Measurements from ENCODE around the gene SEC61A1.

Gene SEC61A1

DNA sequence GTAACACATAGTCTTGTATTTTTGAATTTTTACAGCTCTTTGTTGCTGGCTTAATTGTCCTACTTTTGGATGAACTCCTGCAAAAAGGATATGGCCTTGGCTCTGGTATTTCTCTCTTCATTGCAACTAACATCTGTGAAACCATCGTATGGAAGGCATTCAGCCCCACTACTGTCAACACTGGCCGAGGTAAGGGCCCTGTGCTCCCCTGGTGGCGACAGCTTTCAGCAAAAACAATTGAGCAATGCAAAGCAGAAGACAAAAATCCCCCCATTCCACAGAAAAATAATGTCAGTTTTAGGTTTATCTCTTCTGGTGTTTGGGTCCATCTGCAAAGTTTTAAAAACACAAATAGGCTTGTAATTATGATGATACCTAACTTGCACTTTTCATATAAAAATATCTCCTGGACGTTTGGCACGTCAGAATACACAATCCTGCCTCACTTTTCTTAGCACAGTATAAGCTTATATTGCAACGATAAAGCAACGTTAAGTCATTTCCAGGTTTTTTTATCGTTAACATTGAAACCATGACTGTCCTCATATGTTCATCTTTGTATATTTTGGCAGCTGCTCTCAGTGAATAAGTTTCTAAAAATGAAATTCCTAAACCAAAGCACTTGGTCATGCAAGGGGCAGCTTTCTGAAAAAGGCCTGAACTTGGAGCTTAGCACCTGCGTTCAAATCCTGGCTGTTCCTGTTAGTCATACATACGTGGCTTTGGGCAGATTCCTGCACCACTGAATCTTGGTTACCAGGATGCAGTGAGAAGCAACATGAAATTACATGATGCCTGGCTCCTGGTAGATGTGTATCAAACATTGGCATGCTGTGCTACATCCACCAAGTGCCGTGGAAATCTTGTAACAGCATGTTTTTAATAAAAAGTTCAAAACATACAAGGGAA, 8.5 kb downstream of the SEC61A1 start:
- DNase-seq, result no peak

DNA sequence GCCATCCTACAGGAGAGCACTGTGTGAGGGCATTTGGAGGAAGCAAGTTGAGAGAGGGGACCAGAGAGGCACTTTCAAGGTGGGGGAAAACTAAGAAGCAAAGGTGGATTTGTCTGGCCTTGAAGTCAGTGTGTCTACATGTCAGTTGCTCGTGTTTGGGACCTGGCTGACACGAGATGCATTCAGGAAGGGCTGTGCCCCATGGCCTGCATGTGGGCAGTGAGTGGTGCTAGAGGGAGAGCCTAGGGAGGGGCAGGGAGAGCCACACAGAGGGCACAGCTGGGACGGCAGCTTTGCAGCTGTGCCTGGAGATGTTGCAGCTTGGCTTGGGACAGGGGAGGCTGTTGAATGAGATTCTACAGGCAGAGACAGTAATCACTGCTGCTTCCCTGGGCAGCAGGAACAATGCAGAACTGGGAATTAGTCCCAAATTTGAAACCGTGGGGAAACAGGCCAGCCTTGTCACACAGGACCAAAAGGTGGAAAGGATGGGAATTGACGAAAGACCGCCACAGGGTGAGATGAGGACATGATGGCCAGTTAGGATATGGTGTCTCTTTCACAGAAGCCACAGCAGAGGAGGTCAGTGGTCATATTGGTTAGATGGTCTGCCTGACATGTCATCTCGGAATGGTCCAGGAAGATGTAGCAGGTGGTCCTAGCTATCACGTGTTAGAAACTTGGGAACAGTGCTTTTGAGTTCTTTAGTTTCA, 10.0 kb downstream of the SEC61A1 start:
- DNase-seq, result no peak

DNA sequence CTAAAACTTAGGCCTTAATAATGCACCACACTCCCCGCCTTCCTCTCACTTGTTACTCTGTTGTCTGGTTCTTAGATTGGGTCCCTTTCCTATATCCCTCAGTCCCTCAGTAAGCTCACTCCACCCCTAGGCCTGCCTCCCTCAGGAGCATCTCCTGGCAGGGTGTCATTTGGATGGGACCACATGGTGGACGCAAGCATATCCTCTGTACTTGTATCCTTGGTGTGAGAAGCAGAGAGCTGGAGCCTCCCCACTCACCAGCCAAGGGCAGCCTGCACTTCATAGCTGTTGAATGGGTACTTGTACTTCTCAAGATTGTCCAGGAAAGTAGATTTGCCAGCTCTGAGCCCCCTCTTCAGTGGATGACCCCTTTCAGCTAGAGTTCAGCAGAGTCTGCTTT, 11.6 kb downstream of the SEC61A1 start:
- DNase-seq, result no peak

DNA sequence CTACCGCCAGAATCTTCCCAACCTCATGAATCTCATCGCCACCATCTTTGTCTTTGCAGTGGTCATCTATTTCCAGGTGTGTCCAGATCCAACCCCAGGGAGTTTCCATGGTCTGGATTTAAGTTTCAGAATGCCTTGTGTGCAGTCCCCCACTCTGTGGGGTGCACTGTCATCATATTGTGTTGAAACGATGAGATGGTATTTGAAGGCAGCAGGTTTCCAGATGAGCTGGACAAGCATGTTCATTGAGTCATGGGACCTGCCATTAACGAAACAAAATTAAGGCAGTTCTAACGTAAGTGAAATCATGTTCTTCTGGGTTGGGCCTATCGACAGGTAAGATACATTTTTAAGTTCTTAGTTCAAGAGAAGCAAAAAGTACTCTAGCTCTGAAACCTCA, 12.7 kb downstream of the SEC61A1 start:
- DNase-seq, result no peak

DNA sequence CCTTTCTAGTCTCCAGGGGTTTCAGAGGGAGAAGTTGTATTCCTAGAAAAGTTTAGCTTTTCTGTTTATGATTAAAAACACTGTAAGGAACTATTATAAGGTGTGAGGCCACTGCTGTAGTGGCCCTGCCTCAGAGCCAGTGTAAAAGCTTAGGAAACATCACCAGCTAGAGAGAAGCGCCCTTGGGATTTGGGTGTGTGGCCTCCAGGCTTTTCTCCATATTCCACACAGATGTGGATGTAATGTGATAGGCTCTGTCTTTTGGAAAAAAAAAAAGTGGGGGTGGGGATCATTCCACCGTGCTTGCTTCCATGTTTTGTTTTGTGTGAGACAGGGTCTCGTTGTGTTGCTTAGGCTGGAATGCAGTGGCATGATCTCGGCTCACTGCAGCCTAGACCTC, 13.9 kb downstream of the SEC61A1 start:
- DNase-seq, result no peak

DNA sequence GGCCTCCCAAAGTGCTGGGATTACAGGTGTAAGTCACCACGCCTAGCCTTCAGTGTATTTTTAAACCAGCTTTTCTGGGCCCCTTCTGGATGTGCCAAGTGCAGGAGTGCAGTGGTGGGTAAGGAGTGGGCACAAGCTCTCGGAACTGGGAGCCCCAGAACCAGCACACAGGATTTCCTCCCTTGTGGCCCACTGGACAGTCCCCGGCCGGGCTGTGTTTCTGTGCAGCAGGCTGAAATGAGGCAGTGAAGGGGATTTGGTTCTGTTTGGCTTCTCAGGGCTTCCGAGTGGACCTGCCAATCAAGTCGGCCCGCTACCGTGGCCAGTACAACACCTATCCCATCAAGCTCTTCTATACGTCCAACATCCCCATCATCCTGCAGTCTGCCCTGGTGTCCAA, 14.4 kb downstream of the SEC61A1 start:
- DNase-seq, result no peak

DNA sequence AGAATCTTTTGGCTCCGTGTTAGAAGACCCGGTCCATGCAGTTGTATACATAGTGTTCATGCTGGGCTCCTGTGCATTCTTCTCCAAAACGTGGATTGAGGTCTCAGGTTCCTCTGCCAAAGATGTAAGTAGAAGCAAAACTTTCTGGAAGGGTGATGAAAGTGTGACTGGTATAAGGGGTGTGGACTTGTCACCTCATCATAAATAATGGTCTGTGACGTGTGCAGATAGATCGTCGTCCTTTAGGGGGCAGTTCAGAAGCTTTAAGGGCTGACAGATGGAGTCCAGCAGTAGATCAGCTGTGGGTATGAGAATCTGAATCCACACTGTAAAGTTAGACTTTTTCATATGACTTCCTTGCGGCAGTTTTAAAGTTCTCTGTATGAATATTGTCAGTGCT, 15.3 kb downstream of the SEC61A1 start:
- DNase-seq, result no peak

DNA sequence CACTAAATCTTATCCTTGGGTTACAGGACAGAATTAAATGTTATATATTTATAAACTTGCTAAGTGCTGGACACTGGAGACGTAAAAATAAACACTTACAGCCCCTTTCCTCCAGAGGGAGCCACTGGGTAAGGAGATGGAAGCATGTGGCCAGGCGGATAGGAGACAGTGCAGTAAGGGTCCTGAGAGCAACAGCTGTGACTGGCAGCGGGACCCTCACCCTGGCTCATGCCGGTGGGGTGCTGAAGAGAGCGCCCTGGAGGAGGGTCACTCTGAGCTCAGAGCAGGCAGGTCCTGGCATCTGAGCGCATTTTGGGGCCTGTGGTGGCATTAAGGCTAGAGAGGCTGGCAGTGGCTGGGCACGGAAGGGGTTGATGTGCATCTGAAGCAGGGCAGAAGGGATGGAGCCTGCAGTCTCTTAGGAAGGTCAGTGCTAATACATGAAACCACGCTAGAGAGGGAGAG, 16.0 kb downstream of the SEC61A1 start:
- peak; percentile 35 for DNase-seq

DNA sequence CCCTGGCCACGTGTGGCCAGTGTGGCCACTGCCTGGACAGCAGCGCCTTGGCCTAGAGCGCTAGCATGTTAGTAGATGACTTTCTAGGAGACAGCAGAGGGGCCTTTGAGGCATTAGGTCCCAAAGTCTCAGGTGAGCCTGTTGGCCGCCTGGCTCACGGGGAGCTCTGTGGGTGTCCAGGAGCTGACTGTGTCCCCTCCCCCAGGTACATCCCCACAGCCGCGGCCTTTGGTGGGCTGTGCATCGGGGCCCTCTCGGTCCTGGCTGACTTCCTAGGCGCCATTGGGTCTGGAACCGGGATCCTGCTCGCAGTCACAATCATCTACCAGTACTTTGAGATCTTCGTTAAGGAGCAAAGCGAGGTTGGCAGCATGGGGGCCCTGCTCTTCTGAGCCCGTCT, 17.0 kb downstream of the SEC61A1 start:
- DNase-seq, result no peak

DNA sequence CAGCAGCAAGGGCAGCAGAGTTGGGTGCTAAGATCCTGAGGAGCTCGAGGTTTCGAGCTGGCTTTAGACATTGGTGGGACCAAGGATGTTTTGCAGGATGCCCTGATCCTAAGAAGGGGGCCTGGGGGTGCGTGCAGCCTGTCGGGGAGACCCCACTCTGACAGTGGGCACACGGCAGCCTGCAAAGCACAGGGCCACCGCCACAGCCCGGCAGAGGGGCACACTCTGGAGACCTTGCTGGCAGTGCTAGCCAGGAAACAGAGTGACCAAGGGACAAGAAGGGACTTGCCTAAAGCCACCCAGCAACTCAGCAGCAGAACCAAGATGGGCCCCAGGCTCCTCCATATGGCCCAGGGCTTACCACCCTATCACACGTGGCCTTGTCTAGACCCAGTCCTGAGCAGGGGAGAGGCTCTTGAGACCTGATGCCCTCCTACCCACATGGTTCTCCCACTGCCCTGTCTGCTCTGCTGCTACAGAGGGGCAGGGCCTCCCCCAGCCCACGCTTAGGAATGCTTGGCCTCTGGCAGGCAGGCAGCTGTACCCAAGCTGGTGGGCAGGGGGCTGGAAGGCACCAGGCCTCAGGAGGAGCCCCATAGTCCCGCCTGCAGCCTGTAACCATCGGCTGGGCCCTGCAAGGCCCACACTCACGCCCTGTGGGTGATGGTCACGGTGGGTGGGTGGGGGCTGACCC, 18.8 kb downstream of the SEC61A1 start:
- DNase-seq, result no peak

DNA sequence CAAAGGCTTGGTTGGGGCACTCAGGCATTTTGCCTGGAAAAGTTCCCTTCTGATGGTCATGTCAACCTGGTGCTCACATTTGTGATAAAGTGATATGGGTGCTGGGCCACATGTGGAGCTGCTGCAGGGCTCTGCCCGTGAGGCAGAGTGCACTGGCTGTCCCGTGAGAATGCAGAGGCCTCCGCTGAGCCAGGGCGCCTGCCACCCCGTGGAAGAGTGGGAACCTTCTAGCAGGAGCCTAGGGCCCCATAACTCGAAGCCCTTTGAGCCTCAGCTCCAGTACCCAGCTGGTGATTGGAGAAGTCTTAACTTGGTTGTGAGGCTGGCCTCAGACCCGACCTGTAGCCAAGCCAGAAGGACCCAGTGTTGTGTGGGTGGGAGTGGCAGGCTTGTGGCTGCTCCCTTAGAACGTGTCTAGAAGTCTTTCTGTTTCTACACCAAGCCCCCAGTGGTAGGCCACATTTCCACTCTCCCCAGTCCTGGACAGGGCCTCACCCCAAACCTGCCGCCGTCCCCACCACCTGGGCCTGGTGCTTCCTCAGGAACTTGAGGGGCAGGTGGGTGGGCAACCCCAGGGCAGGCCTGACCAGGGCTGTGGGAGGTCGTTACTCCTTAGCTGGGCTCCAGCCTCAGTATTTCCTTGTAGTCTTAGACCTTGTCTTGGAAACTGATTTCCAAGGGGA, 19.7 kb downstream of the SEC61A1 start:
- DNase-seq, result no peak

DNA sequence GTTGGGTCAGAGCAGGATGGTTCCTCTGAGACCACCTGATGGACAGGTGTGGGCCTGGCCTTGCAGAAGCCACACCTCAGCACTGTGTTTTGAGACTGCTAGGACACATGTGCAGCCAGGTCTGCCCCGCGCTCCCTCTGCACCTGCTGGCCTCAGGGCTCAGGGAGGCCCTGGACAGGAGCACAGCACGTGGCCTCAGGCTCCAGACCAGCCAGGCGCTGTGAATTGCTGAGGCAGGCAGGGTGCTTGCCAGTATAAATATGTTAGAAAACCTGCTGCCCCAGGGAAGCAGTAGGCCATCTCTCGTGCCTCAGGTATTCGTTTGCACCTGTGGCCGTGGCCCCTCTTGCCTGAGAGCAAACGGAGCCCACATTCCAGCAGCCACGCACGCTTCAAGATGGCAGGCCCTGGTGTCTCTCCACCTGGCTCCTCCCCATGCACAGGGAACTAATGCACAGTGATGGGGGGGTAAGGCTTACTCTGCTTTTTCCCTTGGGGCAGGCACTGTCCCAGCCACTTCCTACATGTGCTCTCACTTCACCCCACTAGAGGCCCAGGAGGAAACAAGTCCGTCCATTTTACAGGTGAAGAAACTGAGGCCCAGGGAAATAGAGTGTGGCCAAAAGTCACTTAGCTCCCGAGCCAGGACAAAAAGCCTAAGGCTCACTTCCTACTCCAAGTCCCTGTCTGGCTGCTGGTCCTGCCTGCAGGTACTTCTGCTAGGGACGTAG, 20.4 kb downstream of the SEC61A1 start:
- no peak for DNase-seq

DNA sequence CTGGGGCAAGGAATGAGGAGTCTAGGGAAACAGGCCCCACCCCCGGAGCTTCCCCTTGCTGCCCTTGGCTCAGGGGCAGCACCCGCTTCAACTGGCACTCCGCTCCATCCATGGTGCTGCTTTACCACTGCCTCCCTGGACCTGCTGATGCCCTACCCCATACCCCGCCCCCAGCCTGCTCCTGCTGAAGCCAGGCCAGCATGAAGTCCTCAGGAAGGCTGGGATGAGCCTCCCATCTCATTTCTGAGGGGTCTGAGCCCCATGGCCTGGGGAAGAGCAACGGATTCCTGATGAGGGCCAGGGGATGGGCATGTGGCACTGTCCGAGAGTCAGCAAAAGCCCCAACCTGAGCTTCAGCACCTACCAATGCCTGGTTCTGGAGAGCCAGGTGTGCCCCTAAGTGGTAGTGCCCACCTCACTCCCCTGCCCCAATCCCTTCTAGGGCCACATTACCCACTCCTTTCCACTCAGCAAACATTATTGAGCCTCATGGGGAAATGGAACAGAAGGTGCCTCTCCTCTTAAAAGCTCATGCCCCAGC, 21.0 kb downstream of the SEC61A1 start:
- no peak for DNase-seq

DNA sequence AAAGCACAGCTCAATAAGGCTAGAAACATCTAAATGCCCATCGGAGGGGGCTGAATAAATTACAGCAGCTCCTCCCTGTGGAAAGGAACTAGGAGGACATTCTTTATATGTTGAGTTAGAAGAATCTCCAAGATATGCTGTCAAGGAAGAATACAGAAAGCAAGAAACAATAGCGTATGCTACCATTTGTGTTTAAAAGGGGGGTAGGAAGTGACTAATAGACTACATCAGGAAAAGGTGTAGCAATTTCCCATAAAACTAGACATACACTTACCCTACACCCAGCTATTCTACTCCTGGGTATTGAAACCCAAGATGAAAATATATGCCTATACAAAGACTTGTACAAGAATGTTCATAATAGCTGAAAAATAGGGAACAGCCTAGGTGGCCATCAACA, 21.6 kb downstream of the SEC61A1 start:
- DNase-seq, result no peak

DNA sequence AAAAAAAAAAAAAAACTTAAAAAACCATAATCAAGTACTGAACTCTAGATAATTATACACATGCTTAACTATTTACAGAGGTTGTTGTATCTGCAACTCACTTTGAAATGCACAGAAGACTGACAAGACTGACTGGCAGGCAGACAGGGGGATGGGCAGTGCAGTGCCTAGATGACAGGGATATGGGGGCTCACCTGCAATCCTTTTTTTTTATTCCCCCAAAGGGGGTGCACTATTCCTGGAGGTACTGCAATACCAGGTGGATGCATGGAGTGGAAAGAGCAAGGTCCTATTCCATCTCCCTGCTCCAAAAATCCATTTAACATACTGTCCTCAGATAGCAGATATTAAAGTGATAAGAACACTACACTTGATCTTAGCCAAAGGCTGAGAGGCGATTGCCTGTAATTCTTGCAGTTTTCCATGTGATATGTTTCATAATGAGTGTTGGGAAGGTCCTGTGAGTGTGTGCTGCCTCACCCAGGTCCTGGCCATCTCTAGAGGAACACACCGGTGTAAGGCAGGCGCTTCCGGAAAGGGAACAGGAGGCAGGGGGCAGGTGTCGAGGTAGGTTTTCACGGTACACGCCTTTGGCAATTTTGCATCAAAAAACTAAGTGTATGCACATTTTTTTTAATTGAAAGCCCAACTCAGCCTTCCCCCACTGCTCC, 22.7 kb downstream of the SEC61A1 start:
- DNase-seq, result no peak

DNA sequence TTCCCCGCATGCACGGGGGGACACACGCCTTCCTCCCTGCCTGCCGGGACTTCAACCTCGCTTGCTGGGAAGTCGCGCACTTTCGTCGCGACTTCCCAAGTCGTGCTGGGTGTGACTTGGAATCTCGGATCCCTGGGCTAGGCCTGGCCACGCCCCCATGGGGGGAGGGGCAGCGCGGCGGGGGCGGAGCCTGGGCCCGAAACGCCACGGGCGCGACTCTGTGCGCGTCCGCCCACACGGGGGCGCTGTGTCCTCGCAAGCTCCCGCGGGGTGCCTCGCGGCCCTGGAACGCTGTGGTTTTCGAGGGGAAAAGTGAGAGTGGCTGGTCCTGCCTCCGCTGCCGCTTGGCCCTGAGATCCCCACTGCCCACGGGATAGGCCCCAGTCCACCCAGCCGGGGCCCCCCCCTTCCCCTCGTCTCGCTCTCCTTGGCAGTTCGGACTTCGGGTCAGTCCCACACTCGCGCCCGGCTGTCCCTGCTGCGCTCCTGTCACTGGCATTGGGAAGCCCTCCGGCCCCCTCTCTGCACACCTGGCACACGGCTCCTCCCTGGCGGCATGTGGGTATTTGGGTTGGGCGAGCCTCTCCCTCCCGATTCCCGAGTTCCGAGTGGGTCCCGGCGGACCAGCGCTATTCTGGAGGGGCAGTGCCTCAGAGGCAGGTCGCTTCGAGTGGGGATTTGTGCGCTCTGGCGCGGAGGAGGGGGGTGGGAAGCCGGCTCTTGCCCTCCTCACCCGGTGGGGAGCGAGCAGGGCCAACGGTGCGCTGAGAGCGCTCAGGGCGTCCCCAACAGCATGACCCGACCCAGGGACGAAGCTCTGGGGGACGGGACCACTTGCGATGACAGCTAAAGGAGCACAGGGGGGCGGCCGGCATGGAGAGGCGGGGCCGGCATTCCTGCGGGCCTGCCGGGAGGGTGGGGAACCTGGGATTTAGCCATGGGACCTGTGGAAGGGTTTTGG, 23.6 kb downstream of the SEC61A1 start:
- peak; percentile 83 for DNase-seq

DNA sequence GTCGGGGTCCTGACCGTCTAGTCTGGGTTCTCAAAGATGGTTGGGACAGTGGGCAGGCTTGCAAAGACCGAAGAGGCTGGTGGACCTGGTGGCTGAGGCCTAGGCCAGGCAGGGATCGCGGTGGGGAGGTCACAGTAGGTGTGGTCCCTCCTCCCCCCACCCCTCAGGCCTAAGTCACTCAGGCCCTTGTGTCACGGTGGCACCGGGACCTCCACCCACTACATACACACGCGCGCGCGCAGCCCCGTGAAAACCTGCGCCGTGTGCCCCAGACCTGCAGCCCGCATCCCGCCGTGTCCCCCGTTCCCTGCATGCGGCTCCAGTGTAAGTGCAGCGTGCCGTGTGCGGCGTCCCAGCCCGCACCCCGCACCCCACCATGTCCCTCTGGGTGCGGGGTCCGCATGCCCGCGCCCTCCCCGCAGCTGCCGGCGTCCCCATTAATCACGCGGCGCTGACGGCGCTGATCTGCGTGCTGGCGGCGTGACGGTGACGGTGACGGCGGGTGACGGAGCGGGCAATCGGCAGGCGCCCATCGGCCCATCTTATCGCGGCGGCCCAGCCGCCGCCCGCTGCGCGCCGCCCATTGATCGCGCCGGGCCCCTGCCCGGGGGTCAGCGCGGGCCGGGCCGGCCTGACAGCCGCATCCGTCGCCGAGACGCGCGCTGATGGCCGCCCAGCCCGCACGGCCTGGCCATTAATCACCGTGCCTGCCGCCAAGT, 24.4 kb downstream of the SEC61A1 start:
- peak; percentile 33 for DNase-seq

DNA sequence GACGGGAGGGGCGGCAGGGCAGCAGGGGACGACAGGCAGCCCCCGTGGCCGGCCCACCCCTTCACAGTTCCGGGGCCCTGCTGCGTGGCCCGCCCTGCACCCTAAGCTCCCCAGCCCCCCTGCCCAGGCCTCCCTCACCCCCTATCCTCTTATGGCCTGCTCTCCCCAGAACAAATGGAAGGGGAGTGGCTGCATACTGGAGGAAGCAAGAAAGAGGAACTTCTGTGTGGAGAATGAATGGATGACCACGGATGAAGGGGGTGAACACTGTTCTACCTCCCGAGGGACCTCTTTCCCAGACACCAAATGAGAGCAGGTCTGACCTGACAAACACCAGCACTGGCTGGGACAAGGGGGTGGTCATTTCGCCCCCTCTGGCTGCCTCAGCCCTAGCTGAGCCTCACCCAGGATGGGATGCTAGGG, 25.0 kb downstream of the SEC61A1 start:
- no peak for DNase-seq

DNA sequence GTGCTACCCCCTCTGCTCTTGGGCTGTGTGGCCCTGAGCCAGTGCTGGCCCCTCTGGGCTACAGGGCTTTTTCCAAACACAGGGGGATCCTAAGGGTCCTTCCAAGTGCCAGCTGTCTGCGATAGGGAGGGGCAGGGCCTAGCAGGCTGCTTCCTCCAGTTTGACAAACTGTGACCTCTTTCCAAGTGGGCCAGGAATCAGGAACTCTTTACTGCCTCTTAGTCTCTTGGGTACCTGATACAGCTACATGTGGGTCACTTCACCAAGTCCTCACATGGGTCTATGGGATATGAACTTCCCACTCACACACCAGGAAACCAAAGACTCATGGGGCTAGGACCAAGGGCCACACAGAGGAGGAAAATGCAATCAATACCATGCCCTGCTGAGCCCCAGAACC, 25.4 kb downstream of the SEC61A1 start:
- no peak for DNase-seq

Data from stimulated activated CD4-positive, alpha-beta T cell treated with anti-CD3 and anti-CD28 coated beads, Interleukin-4, amount 100 ng/mL, for 24 hours (primary cell).